ENCODE data around the gene ABCC3. TPM values are rescaled to one million over a fixed set of nuclear protein-coding genes. Genes with fewer than 3 reads are reported as not detected.

The ABCC3 gene
- total and polyA plus RNA-seq, 9 of the 15 experiments (the other 6 are each of a cell fraction or from before 2014, with no cell fraction given) = 0.03 to 1.6 (median 0.42) TPM; not detected in 5

GRCh38 chr17:50731575-50732460 is 97.1 kb downstream of the ABCC3 start (continued):
- TF ChIP-seq, protein P1, sequence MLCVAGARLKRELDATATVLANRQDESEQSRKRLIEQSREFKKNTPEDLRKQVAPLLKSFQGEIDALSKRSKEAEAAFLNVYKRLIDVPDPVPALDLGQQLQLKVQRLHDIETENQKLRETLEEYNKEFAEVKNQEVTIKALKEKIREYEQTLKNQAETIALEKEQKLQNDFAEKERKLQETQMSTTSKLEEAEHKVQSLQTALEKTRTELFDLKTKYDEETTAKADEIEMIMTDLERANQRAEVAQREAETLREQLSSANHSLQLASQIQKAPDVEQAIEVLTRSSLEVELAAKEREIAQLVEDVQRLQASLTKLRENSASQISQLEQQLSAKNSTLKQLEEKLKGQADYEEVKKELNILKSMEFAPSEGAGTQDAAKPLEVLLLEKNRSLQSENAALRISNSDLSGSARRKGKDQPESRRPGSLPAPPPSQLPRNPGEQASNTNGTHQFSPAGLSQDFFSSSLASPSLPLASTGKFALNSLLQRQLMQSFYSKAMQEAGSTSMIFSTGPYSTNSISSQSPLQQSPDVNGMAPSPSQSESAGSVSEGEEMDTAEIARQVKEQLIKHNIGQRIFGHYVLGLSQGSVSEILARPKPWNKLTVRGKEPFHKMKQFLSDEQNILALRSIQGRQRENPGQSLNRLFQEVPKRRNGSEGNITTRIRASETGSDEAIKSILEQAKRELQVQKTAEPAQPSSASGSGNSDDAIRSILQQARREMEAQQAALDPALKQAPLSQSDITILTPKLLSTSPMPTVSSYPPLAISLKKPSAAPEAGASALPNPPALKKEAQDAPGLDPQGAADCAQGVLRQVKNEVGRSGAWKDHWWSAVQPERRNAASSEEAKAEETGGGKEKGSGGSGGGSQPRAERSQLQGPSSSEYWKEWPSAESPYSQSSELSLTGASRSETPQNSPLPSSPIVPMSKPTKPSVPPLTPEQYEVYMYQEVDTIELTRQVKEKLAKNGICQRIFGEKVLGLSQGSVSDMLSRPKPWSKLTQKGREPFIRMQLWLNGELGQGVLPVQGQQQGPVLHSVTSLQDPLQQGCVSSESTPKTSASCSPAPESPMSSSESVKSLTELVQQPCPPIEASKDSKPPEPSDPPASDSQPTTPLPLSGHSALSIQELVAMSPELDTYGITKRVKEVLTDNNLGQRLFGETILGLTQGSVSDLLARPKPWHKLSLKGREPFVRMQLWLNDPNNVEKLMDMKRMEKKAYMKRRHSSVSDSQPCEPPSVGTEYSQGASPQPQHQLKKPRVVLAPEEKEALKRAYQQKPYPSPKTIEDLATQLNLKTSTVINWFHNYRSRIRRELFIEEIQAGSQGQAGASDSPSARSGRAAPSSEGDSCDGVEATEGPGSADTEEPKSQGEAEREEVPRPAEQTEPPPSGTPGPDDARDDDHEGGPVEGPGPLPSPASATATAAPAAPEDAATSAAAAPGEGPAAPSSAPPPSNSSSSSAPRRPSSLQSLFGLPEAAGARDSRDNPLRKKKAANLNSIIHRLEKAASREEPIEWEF (CRISPR knock-in tag; IDR thresholded peaks at IDR 0.05) = no peak
- TF ChIP-seq IRF9 (tag; IDR thresholded peaks at IDR 0.05) (no peak), NCOA6 (IDR thresholded peaks at IDR 0.05) (no peak), FOXA3 (CRISPR knock-in tag; conservative IDR thresholded peaks at IDR 0.05 in 1 of 2, IDR thresholded peaks at IDR 0.05 in 1 of 2) (no peak), ZNF165 (CRISPR knock-in tag; IDR thresholded peaks at IDR 0.05; ENCODE audit: borderline replicate concordance) (no peak), PTRF (tag; IDR thresholded peaks at IDR 0.05) (peak; percentile 71), SIX5 (IDR thresholded peaks at IDR 0.05; ENCODE audit: borderline replicate concordance in 1 of 2, insufficient read depth in 1 of 2, low read depth in 1 of 2, low read length in 2 of 2) (no peak), HMBOX1 (IDR thresholded peaks at IDR 0.05) (peak; percentile 70), ETV6 (IDR thresholded peaks at IDR 0.05; ENCODE audit: borderline replicate concordance in 1 of 2, low read depth in 2 of 2, low read length in 1 of 2) (no peak), ETV6 (CRISPR knock-in tag; IDR thresholded peaks at IDR 0.05; ENCODE audit: borderline replicate concordance) (no peak), PHB2 (IDR thresholded peaks at IDR 0.05; ENCODE audit: low read depth) (no peak), CREB1 (IDR thresholded peaks at IDR 0.05) (no peak), CREB1 (CRISPR knock-in tag; IDR thresholded peaks at IDR 0.05) (no peak), ZNF224 (CRISPR knock-in tag; IDR thresholded peaks at IDR 0.05) (no peak), ZBED1 (IDR thresholded peaks at IDR 0.05) (no peak), BRCA1 (IDR thresholded peaks at IDR 0.05) (no peak), BRCA1 (CRISPR knock-in tag; IDR thresholded peaks at IDR 0.05) (no peak), RAD51 (IDR thresholded peaks at IDR 0.05; ENCODE audit: borderline replicate concordance, low read depth) (peak; percentile 26; the same call in 1 of the 2 replicates)
- TF ChIP-seq, protein P2, sequence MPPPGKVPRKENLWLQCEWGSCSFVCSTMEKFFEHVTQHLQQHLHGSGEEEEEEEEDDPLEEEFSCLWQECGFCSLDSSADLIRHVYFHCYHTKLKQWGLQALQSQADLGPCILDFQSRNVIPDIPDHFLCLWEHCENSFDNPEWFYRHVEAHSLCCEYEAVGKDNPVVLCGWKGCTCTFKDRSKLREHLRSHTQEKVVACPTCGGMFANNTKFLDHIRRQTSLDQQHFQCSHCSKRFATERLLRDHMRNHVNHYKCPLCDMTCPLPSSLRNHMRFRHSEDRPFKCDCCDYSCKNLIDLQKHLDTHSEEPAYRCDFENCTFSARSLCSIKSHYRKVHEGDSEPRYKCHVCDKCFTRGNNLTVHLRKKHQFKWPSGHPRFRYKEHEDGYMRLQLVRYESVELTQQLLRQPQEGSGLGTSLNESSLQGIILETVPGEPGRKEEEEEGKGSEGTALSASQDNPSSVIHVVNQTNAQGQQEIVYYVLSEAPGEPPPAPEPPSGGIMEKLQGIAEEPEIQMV (tag; conservative IDR thresholded peaks at IDR 0.05; ENCODE audit: low read depth) = peak; percentile 33; the same call in 1 of the 2 replicates
